ENCODE measurements around the gene ZNF784.

ZNF784 gene

DNA sequence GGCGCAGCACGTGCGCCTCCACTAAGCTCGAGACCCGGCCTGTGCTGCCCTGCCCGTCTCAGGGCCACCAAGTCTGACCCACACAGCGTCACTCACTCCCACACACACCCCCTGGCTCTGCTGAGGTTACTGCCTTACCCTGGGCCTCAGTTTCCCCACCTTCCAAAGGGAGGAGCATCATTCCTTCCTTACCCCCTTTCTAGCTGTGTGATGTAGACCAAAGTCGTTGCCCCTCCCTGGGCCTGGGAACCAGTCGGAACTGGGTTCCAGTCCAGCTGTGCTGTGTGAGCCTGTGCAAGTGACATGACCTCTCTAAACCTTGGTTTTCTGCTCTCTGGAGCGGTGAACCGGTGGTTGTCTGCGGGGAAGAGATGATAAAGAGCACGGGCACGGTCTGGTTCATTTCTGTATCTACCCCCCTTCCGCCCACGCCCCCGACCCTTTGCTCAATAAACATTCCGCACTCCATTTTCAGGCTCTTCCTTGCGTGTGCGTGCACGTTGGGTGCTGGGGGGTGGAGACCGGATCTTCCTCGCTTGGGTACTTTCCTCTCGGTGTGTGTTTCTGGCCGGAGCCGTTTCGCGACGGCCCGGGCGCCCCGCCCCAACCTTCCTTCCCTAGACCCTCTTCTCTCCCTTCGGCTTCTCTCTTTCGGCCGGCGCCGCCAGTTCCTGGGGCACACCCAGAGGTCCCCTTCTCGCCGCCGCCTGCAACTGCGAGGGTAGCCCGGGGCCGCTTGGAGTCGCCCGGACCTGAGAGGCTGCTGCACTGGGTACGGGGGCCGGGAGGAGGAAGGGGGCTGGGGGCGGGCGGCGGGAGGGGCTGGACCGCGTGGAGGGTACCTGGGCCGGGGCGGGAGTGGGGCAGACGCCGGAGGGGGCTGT, 18.9 kb upstream of the ZNF784 start, which contains the start of gene ZNF581:
Gene ZNF581, plus strand, starts transcription at position 647 of the 884 bp plus-strand sequence. CDS start 923 bp downstream, outside the sequence.
- no peak for DNase-seq (ENCODE audit: low read depth)

- no peak for DNase-seq (ENCODE audit: low read depth)
Measured at GRCh38 chr19:55642153-55643002, 18.0 kb upstream of the ZNF784 start.

- no peak for DNase-seq (ENCODE audit: low read depth)
Measured at GRCh38 chr19:55641426-55642152, 17.2 kb upstream of the ZNF784 start.

DNA sequence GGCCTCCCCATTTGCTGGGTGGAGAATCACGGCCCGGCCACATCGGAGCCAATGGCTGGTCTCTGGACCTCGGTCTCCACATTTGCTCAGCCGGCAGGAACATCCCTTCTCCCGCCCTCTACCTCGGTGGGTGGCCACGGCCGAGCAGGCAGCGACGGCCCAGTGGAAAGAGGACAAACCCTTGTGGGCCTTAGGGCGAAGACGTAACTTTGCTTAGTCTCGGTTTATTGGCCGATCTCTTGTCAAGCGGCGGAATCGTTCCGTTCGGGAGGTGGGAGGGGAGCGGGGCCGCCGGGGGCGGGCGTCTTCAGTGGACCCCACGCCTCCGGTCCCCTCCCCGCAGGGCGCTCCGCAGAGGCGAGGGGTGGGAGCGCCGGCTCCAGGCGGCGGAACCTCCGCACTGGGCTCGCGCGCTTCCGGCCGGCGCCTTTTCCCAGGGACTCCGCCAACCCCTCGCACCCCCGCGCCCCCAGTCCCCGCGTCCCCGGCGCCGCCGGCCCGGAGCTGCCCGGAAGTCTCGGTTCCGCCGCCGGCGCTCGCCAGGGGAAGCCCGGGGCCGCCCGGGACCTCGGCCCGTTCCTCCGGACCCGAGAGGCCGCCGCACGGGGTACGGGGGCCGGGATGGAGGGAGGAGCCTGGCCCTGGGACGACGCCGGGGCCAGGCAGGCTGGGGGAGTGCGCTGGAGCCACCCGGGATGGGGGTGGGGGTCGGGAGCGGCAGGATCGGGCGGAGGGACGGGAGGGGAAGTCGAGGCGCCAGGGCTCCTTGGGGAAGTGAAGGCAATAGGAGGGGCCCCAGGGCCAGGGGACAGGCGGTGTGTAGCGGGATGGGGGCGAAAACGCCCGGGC, 16.4 kb upstream of the ZNF784 start, which contains the start of gene ZNF580:
Gene ZNF580, plus strand, starts transcription at position 426 of the 849 bp plus-strand sequence. CDS start 1,507 bp downstream, outside the sequence.
- DNase-seq (ENCODE audit: low read depth), result no peak

GRCh38 chr19:55640043-55640576, 15.7 kb upstream of the ZNF784 start:
- DNase-seq (ENCODE audit: low read depth), result no peak

- no peak for DNase-seq (ENCODE audit: low read depth)
Measured at GRCh38 chr19:55638864-55639359, 14.5 kb upstream of the ZNF784 start.

- DNase-seq (ENCODE audit: low read depth), result no peak
Measured at GRCh38 chr19:55637534-55637933, 13.2 kb upstream of the ZNF784 start.

DNA sequence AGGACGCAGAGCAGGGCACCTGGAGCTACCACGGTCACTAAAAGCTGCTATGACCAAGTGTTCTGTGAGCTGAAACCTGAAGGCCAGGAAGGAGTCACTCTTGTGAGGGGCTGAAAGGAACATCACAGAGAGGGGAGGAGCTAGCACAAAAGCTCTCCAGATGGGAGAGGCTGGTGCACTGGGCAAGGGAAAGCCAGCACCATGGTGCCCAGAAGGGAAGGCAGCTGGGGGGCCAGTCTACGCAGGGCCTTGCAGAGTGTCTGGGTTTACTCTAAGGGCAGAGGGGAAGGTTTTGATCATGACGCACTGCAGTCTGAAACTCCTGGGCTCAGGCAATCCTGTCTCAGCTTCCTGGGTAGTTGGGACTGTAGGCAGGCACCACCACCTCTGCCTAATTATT, 12.4 kb upstream of the ZNF784 start:
- DNase-seq (ENCODE audit: low read depth), result no peak

DNA sequence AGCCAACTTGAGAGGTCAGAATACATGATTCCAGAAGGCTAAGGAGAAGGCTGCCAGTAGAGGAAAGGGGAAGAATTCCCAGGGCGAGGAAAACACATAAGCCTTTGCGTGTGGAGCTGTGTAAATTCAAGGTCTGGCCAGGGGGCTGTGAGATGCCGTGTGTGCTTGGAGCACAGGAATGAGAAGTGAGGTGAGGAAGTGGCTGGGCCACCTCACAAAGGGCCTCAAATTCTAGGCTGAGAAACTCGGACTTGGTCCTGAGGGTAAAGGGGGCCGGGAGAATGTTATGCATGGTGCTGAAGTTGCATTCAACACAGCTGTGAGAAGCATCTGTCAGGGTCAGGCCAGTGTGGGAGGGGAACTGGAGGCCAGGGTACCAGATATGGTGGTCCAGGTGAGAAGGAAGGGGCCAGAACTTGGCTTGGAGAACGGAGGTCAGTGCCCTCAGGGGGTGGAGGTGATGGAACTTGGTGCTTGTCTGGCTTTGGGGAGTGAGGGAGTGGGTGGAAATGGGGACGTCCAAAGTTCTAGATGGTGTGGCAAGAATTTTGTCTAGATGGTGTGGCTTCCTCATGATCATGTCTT, 11.6 kb upstream of the ZNF784 start:
- DNase-seq (ENCODE audit: low read depth), result no peak

DNA sequence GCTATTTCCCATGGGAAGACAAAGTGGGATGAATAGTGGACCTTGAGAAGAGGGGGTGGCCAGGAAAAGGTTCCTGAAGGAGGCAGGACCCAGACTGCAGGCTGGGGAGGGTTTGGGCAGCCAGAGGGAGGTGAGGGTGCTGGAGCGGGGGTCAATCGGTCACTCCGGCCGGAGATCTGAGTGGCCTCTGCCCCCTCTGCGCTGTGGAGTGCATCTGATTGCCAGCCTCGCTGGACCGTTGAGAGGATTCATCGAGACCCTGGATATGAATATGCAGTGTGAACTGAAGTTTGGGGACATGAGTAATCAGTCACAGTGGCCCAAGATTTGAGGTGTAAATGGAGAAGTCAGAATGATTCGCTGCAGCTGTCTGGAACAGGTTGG, 11.0 kb upstream of the ZNF784 start:
- DNase-seq (ENCODE audit: low read depth), result no peak

GRCh38 chr19:55633861-55634260, 9.5 kb upstream of the ZNF784 start:
- no peak for DNase-seq (ENCODE audit: low read depth)

DNA sequence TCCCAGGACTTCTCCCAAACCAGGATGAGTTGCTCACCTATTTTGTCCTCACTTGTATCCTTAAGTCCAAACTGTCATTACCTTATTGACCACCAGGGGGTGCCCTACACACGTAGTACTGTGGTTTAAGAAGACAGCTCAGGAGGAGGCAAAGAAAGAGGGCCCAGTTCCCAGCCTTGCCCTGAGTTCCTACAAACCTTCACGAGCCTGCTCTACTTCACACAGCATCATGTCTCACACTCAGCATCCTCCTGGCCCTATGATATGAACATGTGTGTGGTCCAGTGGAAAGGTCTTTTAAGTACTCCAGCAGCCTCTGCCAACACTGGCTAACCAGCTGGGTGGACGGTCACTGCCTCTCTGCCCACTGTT, 8.1 kb upstream of the ZNF784 start:
- peak; percentile 83 for DNase-seq (ENCODE audit: low read depth)

DNA sequence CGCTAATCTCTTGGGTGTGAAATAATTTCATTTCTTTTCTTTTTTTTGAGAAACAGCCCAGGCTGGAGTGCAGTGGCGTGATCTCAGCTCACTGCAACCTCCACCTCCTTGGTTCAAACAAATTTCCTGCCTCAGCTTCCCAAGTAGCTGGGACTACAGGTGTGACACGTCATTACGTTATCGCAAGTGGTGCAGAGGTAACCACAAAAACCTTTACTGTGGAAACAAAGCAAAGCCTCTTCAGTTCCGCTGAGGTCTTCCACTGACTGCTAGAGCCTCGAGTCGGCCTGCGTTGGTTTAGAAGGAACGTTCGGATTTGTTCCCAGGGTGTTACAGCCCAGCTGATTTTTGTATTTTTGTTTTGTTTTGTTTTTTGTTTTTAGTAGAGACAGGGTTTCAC, 2.0 kb upstream of the ZNF784 start:
- no peak for DNase-seq (ENCODE audit: low read depth)

DNA sequence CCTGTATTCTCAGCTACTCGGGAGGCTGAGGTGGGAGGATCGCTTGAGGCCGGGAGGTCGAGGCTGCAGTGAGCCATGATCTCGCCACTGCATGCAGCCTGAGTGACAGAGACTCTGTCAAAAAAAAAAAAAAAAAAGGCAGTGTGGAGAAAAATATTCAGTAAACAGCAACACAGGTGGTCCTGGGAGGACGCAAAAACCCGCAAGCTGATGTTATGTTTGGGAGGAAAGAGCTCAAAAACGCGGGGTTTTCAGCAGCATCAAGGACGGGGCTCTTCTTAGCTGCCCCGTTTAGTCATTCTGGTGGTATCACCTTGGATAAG, 599 bp upstream of the ZNF784 start:
- no peak for DNase-seq (ENCODE audit: low read depth)

GRCh38 chr19:55623561-55623960, 805 bp downstream of the ZNF784 start:
- no peak for DNase-seq (ENCODE audit: low read depth)

DNA sequence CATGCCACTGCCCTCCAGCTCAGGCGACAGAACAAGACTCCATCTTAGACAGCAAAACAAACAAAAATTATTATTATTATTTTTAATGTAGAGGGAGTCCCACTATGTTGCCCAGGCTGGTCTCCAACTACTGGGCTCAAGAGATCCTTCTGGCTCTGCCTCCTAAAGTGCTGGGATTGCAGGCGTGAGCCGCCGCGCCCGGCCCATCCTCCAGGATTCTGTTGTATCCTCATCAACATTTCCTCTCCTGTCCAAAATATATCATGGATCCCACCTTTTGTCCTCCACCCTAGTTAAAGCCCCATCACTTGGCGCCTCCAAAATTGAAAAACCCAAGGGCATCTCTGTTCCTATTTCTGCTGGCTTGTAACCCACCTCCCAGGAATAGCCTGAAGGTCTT, 1.2 kb downstream of the ZNF784 start:
- no peak for DNase-seq (ENCODE audit: low read depth)

GRCh38 chr19:55622242-55622969, 2.0 kb downstream of the ZNF784 start:
- DNase-seq (ENCODE audit: low read depth), result no peak

DNA sequence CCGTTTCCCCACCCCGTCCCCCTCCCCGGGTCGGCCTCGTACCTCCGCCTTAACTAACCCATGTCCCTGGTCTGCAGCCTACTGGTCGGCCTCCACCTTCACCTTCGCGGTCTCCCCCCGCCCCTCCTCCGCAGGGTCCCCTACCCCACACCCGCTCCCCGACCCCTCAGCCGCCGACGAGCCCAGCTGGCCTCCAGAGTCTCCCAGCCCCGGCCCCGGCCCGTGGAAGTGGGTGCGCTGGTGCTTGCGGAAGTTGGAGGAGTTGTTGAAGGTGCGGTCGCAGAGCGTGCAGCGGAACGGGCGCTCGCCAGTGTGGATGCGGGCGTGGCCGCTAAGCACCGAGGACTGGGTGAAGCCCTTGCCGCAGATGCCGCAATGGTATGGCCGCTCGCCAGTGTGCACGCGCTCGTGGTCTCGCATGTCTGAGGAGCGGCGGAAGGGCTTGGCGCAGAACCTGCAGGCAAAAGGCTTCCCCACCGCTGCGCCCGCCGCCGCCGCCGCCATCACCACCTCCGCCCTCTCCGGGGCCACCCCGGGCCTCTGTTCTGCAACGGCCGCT, 2.6 kb downstream of the ZNF784 start:
- no peak for DNase-seq (ENCODE audit: low read depth)

- DNase-seq (ENCODE audit: low read depth), result no peak
Measured at GRCh38 chr19:55621205-55621672, 3.1 kb downstream of the ZNF784 start.
